Subcutaneous adipose tissue (tissue), 4 donors: ENCODE results near the gene CHKA. TPM values are rescaled to one million over a fixed set of nuclear protein-coding genes. Genes with fewer than 3 reads are reported as not detected.

Source experiments
- total RNA-seq, 4 donors: library from RNA; depleted of rRNA; stranded (reverse); fragments of >200 nt; gene quantifications; one replicate each; pipeline ENCODE4 v1.1.0, GENCODE V29; 2016
- TF ChIP-seq, protein P1 (sequence below): fragments of 450-650 bp; IDR thresholded peaks from one replicate; pipeline ENCODE4 v1.5.1; 2016; ENCODE audit warnings: low read depth, mild to moderate bottlenecking, control low read depth, antibody characterized with exemption, moderate library complexity

The CHKA gene
- total RNA-seq, 4 donors from 2014 or later: 50.2 to 78.7 (median 59.6) TPM

DNA sequence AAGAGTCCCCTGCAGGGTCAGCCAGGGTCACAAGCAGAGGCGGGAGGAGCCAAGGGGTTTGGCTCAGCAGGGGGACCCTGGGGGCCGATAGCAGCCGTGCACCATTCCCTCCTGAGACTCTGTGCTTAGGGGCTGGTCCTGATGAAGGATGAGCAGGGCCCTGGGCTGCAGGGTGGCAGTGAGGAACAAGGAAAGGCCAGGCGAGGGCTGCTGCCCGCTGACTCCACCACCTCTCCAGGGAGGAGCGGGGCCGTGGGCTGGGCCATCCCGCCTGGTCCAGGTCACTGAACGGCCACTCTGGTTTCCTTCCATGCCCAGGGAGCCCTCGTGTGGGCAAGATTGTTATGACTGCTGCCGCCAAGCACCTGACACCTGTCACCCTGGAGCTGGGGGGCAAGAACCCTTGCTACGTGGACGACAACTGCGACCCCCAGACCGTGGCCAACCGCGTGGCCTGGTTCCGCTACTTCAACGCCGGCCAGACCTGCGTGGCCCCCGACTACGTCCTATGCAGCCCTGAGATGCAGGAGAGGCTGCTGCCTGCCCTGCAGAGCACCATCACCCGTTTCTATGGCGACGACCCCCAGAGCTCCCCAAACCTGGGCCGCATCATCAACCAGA, 99.9 kb downstream of the CHKA start:
- TF ChIP-seq, protein P1, sequence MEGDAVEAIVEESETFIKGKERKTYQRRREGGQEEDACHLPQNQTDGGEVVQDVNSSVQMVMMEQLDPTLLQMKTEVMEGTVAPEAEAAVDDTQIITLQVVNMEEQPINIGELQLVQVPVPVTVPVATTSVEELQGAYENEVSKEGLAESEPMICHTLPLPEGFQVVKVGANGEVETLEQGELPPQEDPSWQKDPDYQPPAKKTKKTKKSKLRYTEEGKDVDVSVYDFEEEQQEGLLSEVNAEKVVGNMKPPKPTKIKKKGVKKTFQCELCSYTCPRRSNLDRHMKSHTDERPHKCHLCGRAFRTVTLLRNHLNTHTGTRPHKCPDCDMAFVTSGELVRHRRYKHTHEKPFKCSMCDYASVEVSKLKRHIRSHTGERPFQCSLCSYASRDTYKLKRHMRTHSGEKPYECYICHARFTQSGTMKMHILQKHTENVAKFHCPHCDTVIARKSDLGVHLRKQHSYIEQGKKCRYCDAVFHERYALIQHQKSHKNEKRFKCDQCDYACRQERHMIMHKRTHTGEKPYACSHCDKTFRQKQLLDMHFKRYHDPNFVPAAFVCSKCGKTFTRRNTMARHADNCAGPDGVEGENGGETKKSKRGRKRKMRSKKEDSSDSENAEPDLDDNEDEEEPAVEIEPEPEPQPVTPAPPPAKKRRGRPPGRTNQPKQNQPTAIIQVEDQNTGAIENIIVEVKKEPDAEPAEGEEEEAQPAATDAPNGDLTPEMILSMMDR: no peak

DNA sequence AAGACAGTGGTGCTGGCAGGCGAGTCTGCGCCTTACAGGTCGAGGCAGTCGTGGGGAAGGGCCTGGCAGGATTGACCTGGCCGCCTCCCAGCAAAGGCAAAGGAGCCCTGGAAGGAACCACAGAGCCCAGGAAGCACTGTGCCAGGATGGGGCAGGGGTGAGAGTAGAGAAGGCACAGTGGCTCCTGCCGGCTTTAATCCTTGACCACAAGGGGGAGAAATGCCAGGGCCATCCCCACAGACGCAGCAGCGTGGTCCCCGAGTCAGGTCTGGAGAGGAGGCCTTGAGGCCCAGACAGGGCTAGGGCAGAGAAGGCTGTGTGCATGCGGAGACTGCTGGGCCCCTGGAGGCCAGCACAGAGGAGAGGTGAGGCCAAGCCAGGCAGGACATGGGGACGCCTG, 100.6 kb downstream of the CHKA start:
- TF ChIP-seq, protein P1: no peak

DNA sequence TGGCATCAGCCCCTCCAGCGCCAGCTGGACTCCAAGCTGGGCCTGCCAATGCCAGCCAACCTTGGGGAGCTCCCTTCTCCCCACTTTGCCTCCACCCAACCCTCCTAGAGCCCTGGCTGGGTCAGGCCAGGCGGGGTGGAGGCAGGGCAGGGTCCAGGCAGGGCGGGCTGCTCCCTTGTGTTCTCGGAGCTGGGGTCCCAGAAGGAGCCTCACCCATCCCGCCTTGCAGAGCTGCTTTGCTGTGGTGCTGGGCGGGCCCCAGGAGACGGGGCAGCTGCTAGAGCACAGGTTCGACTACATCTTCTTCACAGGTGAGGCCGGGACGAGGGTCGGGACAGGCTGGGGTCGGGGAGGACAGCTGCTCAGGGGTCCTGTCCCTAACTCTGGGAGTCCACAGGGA, 101.7 kb downstream of the CHKA start:
- TF ChIP-seq, protein P1: no peak

DNA sequence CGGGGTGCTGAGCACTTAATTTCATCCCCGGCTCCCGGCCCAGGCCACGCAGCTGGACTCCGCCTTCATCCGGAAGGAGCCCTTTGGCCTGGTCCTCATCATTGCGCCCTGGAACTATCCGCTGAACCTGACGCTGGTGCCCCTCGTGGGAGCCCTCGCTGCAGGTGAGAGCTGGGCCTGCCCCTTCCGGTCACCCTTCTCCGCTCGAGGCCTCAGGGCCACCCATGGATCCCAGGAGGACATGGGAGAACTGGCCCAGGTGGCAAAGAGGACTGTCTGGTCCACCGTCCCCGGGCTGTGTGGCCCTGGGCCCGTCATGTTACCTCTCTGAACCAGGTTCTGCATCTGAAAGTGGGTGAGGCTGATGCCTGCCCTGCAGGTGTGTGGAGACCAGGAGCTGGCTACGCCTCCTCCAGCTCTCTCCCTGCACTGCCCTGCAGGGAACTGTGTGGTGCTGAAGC, 102.4 kb downstream of the CHKA start:
- TF ChIP-seq, protein P1: no peak

DNA sequence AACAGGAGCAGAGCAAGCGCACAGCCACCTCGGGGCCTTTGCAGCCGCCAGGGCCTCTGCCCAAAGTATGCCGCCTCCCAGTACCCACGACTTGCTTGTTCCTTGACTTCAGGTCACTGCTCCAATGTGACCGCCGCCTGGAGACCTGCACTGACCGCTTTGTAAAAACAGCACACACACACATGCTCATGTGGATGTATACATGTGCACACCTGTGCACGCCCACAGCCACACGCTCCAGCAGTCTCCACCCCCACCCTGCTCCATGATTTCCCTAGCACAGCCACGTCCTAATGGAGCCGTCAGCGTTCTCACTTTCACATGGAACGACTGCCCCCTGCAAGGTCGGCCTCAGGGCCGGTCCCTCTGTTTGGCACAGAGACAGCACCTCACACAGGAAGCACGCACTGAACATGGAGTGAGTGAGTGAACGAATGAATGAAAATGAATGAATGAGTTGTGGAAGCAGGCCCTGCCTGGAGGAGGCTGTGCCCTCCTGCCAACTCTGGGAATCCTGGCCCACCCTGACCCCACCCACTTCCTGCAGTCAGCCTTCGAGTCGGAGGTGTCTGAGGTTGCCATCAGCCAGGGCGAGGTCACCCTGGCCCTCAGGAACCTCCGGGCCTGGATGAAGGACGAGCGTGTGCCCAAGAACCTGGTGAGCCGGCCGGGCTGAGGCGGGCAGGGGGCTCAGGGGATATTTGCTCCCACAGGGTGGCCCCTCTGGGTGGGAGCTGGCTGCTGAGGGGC, 103.0 kb downstream of the CHKA start:
- TF ChIP-seq, protein P1: no peak

DNA sequence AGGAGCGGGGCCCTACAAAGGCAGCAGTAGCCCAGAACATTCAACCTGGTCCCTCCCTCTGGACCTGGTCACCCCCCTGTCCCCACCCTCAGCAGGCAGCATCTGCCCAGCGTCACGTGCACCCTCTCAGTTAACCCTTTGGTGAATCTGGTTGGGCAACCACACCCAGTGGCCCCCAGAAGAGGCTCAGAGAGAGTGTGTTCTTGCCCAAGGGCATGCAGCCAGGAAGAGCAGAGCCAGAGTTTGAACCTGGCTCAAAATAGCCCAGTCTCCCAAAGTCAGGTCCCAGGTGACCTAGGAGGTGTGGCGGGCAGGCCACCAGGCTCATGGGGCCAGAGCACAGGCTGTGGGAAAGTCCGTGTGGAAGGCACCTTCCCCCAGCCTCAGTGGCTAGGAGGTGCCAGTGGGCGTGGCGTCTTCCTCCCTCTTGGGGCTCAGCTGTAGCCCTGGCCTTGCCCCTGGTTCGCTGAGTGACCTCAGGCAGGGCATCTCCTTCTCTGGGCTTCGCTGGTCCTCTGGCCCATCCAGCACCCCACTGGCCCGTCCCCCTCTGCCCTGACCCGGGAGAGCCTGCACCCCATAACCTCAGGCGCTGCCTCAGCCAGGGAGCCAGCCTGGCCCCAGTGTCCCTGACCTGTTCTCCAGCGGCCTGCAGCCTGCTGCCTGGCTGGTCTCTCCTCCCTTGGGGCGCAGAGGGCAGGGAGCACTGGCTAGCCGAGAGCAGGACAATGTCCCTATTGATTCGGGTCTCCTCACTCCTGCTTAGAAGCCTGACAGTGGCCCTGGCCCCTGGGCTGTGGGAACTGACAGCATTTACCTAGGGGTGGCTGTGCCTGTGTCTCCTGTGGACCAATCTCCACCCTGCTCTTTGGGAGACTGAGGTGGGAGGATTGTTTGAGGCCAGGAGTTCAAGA, 104.0 kb downstream of the CHKA start:
- TF ChIP-seq, protein P1: no peak
